Germinal center (tissue), 1 donor: ENCODE data around the gene SARS2.
"Not testable (repeated sequence)": the region's sequence is repeated elsewhere in the genome, so short reads cannot be mapped to it uniquely, and the experiment has no call there.

Experiments used
- DNase-seq: peaks from one replicate; pipeline ENCODE4 v3.0.0; 2012; ENCODE audit warnings: mixed read lengths, low spot score

SARS2 gene, protein sequence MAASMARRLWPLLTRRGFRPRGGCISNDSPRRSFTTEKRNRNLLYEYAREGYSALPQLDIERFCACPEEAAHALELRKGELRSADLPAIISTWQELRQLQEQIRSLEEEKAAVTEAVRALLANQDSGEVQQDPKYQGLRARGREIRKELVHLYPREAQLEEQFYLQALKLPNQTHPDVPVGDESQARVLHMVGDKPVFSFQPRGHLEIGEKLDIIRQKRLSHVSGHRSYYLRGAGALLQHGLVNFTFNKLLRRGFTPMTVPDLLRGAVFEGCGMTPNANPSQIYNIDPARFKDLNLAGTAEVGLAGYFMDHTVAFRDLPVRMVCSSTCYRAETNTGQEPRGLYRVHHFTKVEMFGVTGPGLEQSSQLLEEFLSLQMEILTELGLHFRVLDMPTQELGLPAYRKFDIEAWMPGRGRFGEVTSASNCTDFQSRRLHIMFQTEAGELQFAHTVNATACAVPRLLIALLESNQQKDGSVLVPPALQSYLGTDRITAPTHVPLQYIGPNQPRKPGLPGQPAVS

GRCh38 chr19:38929929-38930775, at the start of gene SARS2:
TSS of gene SARS2 (minus strand) at chr19:38930763. CDS start at chr19:38930736, 27 bp downstream.
- DNase-seq = peak; percentile 98

DNA sequence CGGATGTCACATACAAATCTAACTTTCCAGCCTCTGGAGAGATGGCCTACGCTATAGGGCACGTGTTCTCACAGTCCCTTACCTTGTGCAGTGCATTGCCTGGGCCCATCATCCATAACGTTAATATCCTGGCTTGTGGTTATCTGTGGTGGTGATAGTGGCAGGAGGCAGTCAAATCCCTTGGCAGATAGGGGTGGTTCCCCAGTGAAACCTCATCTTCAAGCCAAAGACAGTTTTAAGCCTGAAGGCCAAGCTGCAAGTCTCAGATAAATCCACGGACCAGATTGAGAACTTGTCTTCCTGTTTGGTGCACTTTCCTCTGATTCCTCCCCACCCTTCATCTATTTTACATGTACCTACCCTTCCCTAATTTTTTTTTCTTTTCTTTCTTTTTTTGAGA, 49.2 kb upstream of the SARS2 start:
- no peak for DNase-seq

- DNase-seq = no peak
Observed at GRCh38 chr19:38978326-38978689, 47.7 kb upstream of the SARS2 start.

GRCh38 chr19:38977445-38978325, 47.1 kb upstream of the SARS2 start:
- no peak for DNase-seq

DNA sequence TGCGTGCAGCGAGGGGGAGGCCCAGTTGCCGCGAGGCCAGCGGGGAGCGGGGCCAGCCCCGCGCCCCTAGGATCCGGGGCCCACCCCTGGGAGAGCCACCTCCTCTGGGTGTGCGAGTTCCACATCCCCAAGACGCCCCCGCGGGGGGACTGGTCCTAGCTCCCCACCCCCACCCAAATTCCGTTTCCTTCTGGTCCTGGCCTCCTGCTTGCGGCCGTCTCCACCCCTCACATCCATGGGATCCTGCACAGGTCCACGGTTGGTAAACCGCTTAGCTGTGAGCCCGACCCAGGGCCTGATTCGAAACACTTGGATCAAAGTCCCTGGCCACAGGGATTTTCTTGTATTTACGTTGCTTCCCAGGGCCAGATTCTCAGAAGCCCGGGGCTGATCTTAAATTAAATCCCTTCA, 45.3 kb upstream of the SARS2 start:
- DNase-seq = no peak

- DNase-seq = no peak
Observed at GRCh38 chr19:38975214-38975860, 44.8 kb upstream of the SARS2 start, which contains the start of gene FBXO17. TSS of gene FBXO17 (minus strand) at chr19:38975742. CDS start at chr19:38950319, 25,423 bp downstream.

- DNase-seq = no peak
Observed at GRCh38 chr19:38974624-38975213, 44.2 kb upstream of the SARS2 start.

DNA sequence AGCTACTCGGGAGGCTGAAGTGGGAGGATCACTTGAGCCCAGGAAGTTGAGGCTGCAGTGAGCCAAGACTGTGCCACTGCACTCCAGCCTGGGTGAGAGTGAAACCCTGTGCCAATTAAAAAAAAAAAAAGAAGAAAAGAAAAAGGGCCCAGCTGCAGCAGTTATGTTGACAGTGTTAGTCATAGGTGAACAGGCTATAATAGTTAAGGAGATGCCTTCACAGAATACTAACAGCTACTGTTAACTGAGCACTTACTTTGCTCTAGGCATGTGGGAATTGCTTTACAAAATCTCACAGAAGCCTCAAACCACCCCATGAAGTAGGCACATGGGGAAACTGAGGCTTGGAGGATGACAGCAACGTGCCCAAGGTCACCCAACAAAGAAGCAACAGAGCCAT, 41.1 kb upstream of the SARS2 start:
- DNase-seq = no peak

- DNase-seq = no peak
Observed at GRCh38 chr19:38970664-38971532, 40.3 kb upstream of the SARS2 start.

- not testable (repeated sequence) for DNase-seq
Observed at GRCh38 chr19:38966149-38966548, 35.6 kb upstream of the SARS2 start.

GRCh38 chr19:38964738-38965137, 34.2 kb upstream of the SARS2 start:
- DNase-seq = no peak

GRCh38 chr19:38959618-38960017, 29.1 kb upstream of the SARS2 start:
- no peak for DNase-seq

- DNase-seq = no peak
Observed at GRCh38 chr19:38958301-38958700, 27.7 kb upstream of the SARS2 start.

GRCh38 chr19:38956264-38956663, 25.7 kb upstream of the SARS2 start:
- no peak for DNase-seq

DNA sequence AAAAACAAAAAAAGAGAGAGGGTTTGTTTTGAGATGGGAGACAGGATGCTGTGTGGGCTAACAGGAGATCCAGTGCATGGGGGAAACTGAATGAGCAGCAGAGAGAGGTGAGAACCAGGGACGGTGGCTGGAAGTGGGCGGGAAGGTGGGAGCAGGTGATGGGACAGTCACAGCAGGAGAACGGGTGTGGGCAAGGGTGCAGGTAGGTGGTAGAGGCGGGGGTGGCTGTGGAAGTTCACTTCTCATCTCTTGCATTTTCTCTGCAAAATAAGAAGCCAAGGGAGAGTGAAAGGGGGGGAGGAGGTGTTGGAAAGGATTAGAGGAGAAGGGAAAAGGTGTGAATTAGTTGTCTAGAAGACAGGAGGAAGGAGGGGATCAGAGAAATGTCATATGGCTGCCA, 23.1 kb upstream of the SARS2 start:
- DNase-seq = no peak

GRCh38 chr19:38952395-38953165, 22.0 kb upstream of the SARS2 start:
- peak; percentile 29 for DNase-seq

DNA sequence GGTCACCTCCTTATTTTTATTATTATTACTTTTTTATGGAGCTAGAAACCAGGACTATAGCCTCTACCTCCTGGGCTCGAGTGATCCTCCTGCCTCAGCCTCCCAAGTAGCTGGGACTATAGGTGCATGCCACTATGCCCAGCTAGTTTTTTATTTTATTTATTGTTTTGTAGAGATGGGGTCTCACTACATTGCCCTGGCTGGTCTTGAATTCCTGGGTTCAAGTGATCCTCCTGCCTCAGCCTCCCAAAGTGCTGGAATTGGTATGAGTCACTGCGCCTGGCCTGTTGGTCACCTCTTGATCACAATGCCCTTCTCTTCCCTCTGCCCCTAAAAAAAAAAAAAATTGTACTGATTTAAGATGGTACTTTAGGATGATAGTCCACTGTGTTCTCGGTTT, 20.6 kb upstream of the SARS2 start:
- DNase-seq = no peak

- peak; percentile 94 for DNase-seq
Observed at GRCh38 chr19:38949580-38950367, 19.2 kb upstream of the SARS2 start.
